Activated naive CD8-positive, alpha-beta T cell treated with anti-CD3 and anti-CD28 coated beads, Interleukin-2, amount 50 U/mL, for 24 hours (primary cell): ENCODE data around the gene RHEX.

Experiments used
- ATAC-seq: fragments of 150-1000 bp; cut with Tn5 transposase; one replicate; pipeline ENCODE4 v1.10.0; 2021
- DNase-seq: peaks from one replicate; pipeline ENCODE4 v3.0.0; 2021
- H3K27ac Mint-ChIP-seq: one replicate; pipeline ENCODE4 v1.8.0; 2021; ENCODE audit warnings: mild to moderate bottlenecking, mixed read lengths
- H3K27me3 Mint-ChIP-seq: one replicate; pipeline ENCODE4 v1.8.0; 2021; ENCODE audit warnings: mixed read lengths
- H3K36me3 Mint-ChIP-seq: one replicate; pipeline ENCODE4 v1.8.0; 2021; ENCODE audit warnings: low read depth, mixed read lengths
- H3K4me1 Mint-ChIP-seq: one replicate; pipeline ENCODE4 v1.8.0; 2021; ENCODE audit warnings: mixed read lengths
- H3K4me3 Mint-ChIP-seq: one replicate; pipeline ENCODE4 v1.8.0; 2021; ENCODE audit warnings: mild to moderate bottlenecking, moderate library complexity, mixed read lengths
- H3K9me3 Mint-ChIP-seq: one replicate; pipeline ENCODE4 v1.8.0; 2021; ENCODE audit warnings: mixed read lengths

Gene RHEX

GRCh38 chr1:206081856-206082255, 28.9 kb downstream of the RHEX start:
- H3K27ac Mint-ChIP-seq, result no peak overlapping the region
- no peak overlapping the region for H3K4me3 Mint-ChIP-seq
- ATAC-seq, result no peak
- no peak for DNase-seq
- H3K27me3 Mint-ChIP-seq, result no peaks in the 10 kb centered on the region
- no peaks in the 10 kb centered on the region for H3K9me3 Mint-ChIP-seq
- no peaks in the 10 kb centered on the region for H3K36me3 Mint-ChIP-seq
- peaks cover 22% of the 10 kb centered on the region for H3K4me1 Mint-ChIP-seq

GRCh38 chr1:206082831-206083695, 30.1 kb downstream of the RHEX start:
- no peak for DNase-seq
- Mint-ChIP-seq H3K4me3 (no peak overlapping the region), H3K27me3 (no peaks in the 10 kb centered on the region), H3K36me3 (no peaks in the 10 kb centered on the region), H3K27ac (no peak overlapping the region), H3K9me3 (no peaks in the 10 kb centered on the region), H3K4me1 (peaks cover 22% of the 10 kb centered on the region)
- ATAC-seq, result no peak

- Mint-ChIP-seq H3K4me1 (peaks cover 22% of the 10 kb centered on the region), H3K27me3 (no peaks in the 10 kb centered on the region), H3K9me3 (no peaks in the 10 kb centered on the region), H3K36me3 (no peaks in the 10 kb centered on the region), H3K4me3 (no peak overlapping the region), H3K27ac (no peak overlapping the region)
- ATAC-seq (no peak), DNase-seq (no peak)
Observed at GRCh38 chr1:206083750-206084149, 30.8 kb downstream of the RHEX start.

GRCh38 chr1:206087091-206087490, 34.1 kb downstream of the RHEX start:
- no peaks in the 10 kb centered on the region for H3K36me3 Mint-ChIP-seq
- no peak for ATAC-seq
- no peak for DNase-seq
- no peaks in the 10 kb centered on the region for H3K9me3 Mint-ChIP-seq
- H3K27ac Mint-ChIP-seq, result no peak overlapping the region
- no peak overlapping the region for H3K4me3 Mint-ChIP-seq
- no peaks in the 10 kb centered on the region for H3K27me3 Mint-ChIP-seq
- peaks cover 5% of the 10 kb centered on the region for H3K4me1 Mint-ChIP-seq

GRCh38 chr1:206089341-206089740, 36.4 kb downstream of the RHEX start:
- no peaks in the 10 kb centered on the region for H3K27me3 Mint-ChIP-seq
- H3K36me3 Mint-ChIP-seq, result no peaks in the 10 kb centered on the region
- DNase-seq, result no peak
- ATAC-seq, result no peak
- no peak overlapping the region for H3K27ac Mint-ChIP-seq
- no peak overlapping the region for H3K4me3 Mint-ChIP-seq
- H3K4me1 Mint-ChIP-seq, result no peaks in the 10 kb centered on the region
- H3K9me3 Mint-ChIP-seq, result no peaks in the 10 kb centered on the region

GRCh38 chr1:206094024-206094423, 41.1 kb downstream of the RHEX start:
- no peaks in the 10 kb centered on the region for H3K9me3 Mint-ChIP-seq
- H3K4me3 Mint-ChIP-seq, result no peak overlapping the region
- peaks cover 5% of the 10 kb centered on the region for H3K27me3 Mint-ChIP-seq
- H3K27ac Mint-ChIP-seq, result no peak overlapping the region
- ATAC-seq (no peak), DNase-seq (no peak)
- no peaks in the 10 kb centered on the region for H3K36me3 Mint-ChIP-seq
- H3K4me1 Mint-ChIP-seq, result no peaks in the 10 kb centered on the region

- DNase-seq, result no peak
- Mint-ChIP-seq H3K27ac (no peak overlapping the region), H3K27me3 (peaks cover 12% of the 10 kb centered on the region), H3K4me3 (no peak overlapping the region), H3K9me3 (no peaks in the 10 kb centered on the region), H3K36me3 (no peaks in the 10 kb centered on the region), H3K4me1 (peaks cover 1% of the 10 kb centered on the region)
- ATAC-seq, result no peak
Observed at GRCh38 chr1:206097381-206097780, 44.4 kb downstream of the RHEX start.

GRCh38 chr1:206098242-206098919, 45.4 kb downstream of the RHEX start:
- ATAC-seq, result no peak
- H3K27me3 Mint-ChIP-seq, result peaks cover 12% of the 10 kb centered on the region
- no peak overlapping the region for H3K4me3 Mint-ChIP-seq
- H3K4me1 Mint-ChIP-seq, result peaks cover 2% of the 10 kb centered on the region
- H3K9me3 Mint-ChIP-seq, result no peaks in the 10 kb centered on the region
- no peak for DNase-seq
- no peaks in the 10 kb centered on the region for H3K36me3 Mint-ChIP-seq
- H3K27ac Mint-ChIP-seq, result no peak overlapping the region

- Mint-ChIP-seq H3K4me3 (no peak overlapping the region), H3K27me3 (peaks cover 12% of the 10 kb centered on the region), H3K4me1 (peaks cover 2% of the 10 kb centered on the region), H3K36me3 (no peaks in the 10 kb centered on the region), H3K9me3 (no peaks in the 10 kb centered on the region), H3K27ac (no peak overlapping the region)
- ATAC-seq, result no peak
- DNase-seq, result no peak
Observed at GRCh38 chr1:206100226-206100815, 47.3 kb downstream of the RHEX start.

GRCh38 chr1:206101351-206102045, 48.5 kb downstream of the RHEX start:
- Mint-ChIP-seq H3K36me3 (no peaks in the 10 kb centered on the region), H3K27me3 (peaks cover 12% of the 10 kb centered on the region), H3K27ac (no peak overlapping the region), H3K4me1 (peaks cover 2% of the 10 kb centered on the region), H3K4me3 (no peak overlapping the region), H3K9me3 (no peaks in the 10 kb centered on the region)
- DNase-seq (no peak), ATAC-seq (no peak)

GRCh38 chr1:206102292-206102936, 49.4 kb downstream of the RHEX start:
- peaks cover 2% of the 10 kb centered on the region for H3K4me1 Mint-ChIP-seq
- DNase-seq (no peak), ATAC-seq (no peak)
- H3K9me3 Mint-ChIP-seq, result no peaks in the 10 kb centered on the region
- no peaks in the 10 kb centered on the region for H3K36me3 Mint-ChIP-seq
- H3K27me3 Mint-ChIP-seq, result peaks cover 7% of the 10 kb centered on the region
- no peak overlapping the region for H3K4me3 Mint-ChIP-seq
- H3K27ac Mint-ChIP-seq, result no peak overlapping the region

GRCh38 chr1:206103979-206104378, 51.0 kb downstream of the RHEX start:
- H3K27ac Mint-ChIP-seq, result no peak overlapping the region
- H3K9me3 Mint-ChIP-seq, result no peaks in the 10 kb centered on the region
- H3K27me3 Mint-ChIP-seq, result peaks cover 7% of the 10 kb centered on the region
- peaks cover 2% of the 10 kb centered on the region for H3K4me1 Mint-ChIP-seq
- ATAC-seq (no peak), DNase-seq (no peak)
- no peak overlapping the region for H3K4me3 Mint-ChIP-seq
- H3K36me3 Mint-ChIP-seq, result no peaks in the 10 kb centered on the region

- Mint-ChIP-seq H3K4me1 (peaks cover 2% of the 10 kb centered on the region), H3K4me3 (no peak overlapping the region), H3K9me3 (no peaks in the 10 kb centered on the region), H3K36me3 (no peaks in the 10 kb centered on the region), H3K27ac (no peak overlapping the region), H3K27me3 (peaks cover 2% of the 10 kb centered on the region)
- DNase-seq (no peak), ATAC-seq (no peak)
Observed at GRCh38 chr1:206105464-206105995, 52.6 kb downstream of the RHEX start.
